Stimulated activated CD8-positive, alpha-beta memory T cell treated with anti-CD3 and anti-CD28 coated beads, Interleukin-4, amount 100 ng/mL, for 1 hour (primary cell): ENCODE results near the gene HSCB.
"Not testable (repeated sequence)": the region's sequence is repeated elsewhere in the genome, so short reads cannot be mapped to it uniquely, and the experiment has no call there.

ENCODE experiments used
- DNase-seq, 2 donors: peaks; one replicate each; pipeline ENCODE4 v3.0.0-alpha.2; 2020; ENCODE audit warnings: low read depth in 2 of 2, low spot score in 1 of 2

HSCB gene

GRCh38 chr22:28791124-28791523, 49.3 kb downstream of the HSCB start:
- no peak for DNase-seq

- no peak for DNase-seq
Observed at GRCh38 chr22:28791841-28792490, 50.1 kb downstream of the HSCB start.

GRCh38 chr22:28792491-28793383, 50.9 kb downstream of the HSCB start:
- no peak for DNase-seq

- no peak for DNase-seq
Observed at GRCh38 chr22:28793976-28794584, 52.2 kb downstream of the HSCB start.

- DNase-seq, result no peak
Observed at GRCh38 chr22:28795071-28795693, 53.3 kb downstream of the HSCB start.

GRCh38 chr22:28795932-28796856, 54.4 kb downstream of the HSCB start:
- DNase-seq, result no peak

GRCh38 chr22:28798810-28799605, 57.2 kb downstream of the HSCB start:
- no peak for DNase-seq

- no peak for DNase-seq
Observed at GRCh38 chr22:28799606-28800307, 57.9 kb downstream of the HSCB start.

- DNase-seq, result peak; percentile 72 to 83
Observed at GRCh38 chr22:28800308-28801041, 58.6 kb downstream of the HSCB start, which contains the start of gene XBP1. XBP1 (minus strand) TSS chr22:28800569.

GRCh38 chr22:28801845-28802594, 60.2 kb downstream of the HSCB start:
- no peak for DNase-seq

GRCh38 chr22:28802595-28803123, 60.8 kb downstream of the HSCB start:
- no peak for DNase-seq

- not testable (repeated sequence) for DNase-seq
Observed at GRCh38 chr22:28805426-28805825, 63.6 kb downstream of the HSCB start.
